ENCODE measurements around the gene ZMIZ1.

ZMIZ1 gene

DNA sequence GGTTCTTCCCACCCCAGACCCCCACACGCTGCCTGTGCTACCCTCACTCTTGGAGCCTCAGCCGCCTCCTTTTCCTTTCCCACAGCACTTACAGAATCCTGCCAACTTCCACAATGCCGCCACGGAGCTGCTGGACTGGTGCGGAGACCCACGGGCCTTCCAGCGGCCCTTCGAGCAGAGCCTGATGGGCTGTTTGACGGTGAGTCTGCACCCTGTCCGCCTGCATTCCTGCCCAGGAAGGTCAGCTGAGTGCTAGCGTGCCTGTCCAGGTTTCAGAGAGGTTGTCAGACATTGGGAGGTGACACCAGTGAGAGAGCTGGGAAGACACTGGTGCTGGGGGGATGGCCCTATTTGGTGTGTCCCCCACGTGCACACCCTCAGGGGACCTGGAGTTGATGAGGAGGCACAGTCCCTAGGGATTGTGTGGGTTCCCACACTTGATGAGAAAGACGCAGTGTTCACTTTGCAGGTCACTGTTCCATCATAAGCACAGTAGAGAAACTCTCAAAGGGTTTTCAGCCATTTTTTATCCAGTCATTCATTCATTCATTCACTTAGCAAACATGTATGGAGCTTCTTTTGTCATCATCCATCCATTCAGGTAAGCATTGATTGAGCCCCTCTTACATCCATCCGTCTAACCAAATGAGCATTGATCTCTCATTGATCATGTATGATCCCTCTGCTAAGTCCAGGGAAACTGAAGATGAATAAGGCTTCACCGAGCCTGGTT is 139.7 kb downstream of the ZMIZ1 start:
- DNase-seq (ENCODE audit: low spot score) = no peak

DNA sequence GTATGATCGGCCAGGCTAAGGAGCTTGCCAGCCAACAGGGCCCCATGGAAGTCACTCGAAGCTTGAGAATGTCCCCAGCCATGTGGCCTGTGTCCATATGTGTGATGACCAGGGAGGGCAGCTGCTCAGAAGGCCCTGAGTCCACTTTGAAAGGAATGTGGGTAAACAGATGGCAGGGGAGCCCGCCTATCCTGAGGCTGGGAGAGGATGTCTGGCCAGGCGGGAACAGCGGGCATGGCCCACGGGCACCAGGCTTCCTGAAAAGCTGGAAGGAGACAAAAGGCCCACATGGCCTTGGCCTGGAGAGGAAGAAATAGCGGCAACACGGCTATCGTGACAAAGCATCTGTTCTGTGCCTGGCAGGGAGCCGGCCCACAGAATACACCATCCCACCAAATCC is 140.6 kb downstream of the ZMIZ1 start:
- DNase-seq (ENCODE audit: low spot score) = no peak

DNA sequence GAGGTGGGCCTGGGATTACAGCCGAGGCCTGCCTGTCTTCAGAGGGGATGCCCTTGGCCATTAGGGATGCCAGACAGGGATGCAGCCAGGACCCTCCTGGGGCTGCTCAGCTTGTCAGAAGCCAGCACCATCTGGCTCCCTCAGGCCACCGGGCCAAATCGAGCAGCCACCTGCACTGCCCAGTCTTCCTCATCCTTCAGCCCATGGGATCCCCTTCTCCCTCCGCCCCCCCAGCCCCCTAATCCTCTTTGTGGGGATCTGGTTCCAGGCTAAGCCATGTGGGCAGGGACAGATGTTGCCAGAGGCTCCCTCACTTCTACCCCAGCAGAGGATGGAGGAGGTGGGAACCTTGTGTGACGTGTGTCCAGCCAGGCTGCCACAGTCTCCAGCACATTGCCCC is 141.1 kb downstream of the ZMIZ1 start:
- DNase-seq (ENCODE audit: low spot score) = no peak

DNA sequence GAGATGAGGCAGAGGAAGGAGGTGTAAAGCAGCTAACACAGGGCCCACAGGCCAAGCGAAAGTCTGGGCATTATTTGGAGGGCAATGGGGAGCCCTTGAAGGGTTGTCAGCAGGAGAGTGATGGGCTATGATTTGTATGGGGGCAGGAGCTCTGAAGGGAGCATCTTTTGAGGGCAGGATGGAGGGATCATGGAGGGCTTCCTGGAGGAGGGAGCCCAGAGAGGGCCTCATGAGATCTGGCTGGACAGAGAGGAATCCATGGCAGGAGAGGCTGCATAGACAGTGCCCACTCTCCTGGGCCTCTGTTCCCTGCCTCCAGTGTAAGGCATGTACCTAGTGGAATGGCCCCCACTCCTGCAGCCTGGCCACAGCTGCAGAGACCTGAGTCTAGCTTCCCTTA is 141.9 kb downstream of the ZMIZ1 start:
- DNase-seq (ENCODE audit: low spot score) = no peak

DNA sequence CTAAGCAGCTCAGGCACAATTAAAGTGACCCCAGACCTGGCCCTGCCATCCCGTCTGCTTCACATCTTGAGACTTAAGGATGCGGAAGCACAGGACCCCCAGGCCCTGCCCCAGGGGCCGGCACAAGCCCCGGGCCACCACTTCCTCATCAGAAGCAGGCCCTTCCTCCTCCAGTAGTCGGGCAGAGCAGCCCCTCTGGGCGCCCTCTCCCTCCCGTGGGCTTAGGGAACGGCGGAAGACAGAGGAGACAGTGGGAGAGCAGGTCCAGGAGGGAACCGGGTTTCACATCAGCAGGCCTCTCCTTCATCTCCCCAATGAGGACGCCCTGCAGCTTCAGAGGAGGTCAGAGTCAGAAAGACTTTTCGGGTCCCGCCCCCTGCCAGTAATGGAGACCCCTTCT is 142.8 kb downstream of the ZMIZ1 start:
- no peak for DNase-seq (ENCODE audit: low spot score)

DNA sequence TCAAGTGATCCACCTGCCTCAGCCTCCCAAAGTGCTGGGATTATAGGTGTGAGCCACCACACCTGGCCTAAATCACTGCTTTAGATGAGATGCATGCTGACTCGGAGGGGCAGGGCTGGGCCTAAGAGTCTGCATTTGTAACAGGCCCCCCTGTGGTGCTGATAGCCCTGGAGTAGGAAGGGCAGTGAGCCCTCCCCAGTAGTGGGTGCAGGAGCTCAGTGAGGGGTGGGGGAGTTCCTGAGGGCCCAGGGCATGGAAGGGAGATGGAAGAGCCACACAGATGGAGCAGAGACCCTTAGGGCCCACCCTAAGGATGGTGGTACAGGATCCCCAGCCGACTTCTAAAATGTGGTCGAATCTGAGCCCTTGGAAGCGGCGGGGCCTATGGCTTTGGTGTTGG is 146.8 kb downstream of the ZMIZ1 start:
- no peak for DNase-seq (ENCODE audit: low spot score)

DNA sequence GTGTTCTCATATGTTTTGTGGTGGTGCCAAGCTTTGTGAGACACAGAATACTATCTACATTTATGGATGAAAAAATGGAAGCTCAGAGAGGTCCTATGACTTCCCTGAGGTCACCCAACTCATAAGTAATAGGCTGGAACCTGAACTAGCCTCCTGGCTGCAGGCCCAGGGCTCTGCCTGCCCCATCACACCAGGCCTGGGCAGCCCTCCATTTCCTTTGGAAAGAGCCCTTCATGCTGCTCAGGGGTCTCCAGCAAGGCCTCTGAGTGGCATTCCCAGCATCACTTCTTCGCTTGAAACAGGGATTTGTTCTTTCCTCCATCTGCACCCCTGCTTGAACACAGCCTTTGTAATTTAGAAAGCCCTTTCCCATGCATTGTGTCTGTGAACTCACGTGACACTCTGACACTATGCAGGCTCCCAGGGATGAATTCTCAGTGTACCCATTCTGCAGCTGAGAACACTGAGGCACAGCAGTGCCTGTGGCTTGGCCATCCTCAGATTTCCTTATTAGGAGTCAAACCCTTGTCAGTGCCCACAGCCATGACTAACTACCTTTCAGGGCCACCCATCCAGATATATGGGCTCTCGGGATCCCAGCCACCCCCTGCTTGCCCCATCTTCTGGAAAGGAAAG is 150.7 kb downstream of the ZMIZ1 start:
- DNase-seq (ENCODE audit: low spot score) = no peak

DNA sequence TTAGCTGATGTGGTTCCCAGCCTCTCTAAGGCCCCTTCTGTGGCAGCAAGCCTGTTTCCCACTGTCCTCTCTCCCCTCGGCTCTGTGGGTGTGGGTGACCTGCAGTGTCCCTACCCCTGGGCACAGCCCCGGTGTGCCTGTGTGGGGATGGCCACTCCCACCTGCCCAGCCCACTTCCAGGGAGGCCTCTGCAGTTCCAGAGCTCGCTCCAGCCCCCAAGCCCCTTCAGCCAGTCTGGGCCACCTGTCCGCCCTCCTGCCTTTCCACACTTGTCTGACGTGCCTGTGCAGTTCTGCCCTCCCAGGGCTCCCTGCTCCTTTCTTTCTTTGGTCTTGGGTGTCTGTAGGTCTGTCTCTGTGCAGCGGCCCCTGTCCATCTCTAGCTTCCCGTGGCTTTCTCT is 151.5 kb downstream of the ZMIZ1 start:
- no peak for DNase-seq (ENCODE audit: low spot score)

DNA sequence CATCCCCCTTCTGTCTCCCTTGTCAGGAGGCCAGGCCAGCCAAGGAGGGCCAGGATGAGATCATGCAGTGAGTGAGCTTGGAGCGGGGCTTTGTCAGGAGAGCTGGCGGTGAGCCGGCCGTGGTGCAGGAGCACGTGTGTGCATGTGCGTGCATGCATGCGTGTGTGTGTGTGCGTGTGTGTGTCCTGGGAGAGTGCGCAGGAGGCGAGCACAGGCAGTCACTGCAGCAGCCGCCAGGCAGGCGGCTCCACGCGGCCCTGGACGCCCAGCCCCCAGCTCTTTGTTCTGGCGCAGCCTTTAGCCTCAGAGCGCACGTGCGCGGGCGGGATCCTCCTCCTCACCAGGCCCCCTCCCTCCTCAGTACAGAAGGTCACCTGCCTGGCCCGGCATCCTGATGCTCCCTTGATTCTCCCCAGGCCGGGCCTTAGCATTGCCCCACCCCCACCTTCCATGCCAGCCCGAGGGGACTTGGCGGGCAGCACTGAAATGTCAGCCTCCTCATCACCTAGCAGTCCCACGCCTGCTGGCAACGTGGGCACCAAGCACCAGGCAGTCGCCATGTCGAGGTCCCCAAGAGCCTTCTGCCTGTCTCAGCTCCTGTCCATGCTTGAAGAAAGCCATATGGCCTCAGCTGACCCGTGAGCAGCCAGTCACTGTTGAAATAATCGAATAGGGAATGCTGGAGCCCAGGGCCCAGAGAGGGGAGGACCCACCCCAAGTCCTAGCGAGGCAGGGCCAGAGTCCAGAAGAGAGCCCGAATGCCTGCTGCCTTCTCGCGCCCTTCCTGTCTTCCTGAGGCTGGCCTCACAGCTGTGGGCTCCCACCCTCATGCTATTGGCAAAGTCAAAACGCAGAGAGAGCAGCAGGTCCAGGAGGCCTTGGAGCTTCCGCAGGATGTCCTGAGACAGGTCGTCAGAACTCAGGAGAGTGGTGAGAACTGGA is 152.6 kb downstream of the ZMIZ1 start:
- no peak for DNase-seq (ENCODE audit: low spot score)

DNA sequence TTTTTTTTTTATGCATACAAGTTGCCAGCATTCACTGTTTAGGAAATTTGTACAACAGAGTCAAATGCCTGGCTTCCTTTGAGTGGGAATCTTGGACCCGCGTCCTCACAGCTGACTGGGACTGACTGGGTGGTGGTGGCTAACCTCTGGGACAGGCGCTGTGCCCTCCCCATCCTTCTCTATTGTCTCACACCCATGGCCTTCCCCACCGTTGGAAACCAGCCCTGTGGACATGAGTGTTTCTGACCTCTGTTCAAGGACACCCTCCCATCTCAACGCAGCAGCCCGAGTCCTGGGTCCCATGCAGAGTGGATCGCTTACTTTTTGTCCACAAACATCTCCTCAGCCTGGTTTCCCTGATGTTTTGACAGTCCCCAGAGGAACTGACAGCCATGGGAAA is 153.4 kb downstream of the ZMIZ1 start:
- DNase-seq (ENCODE audit: low spot score) = no peak

DNA sequence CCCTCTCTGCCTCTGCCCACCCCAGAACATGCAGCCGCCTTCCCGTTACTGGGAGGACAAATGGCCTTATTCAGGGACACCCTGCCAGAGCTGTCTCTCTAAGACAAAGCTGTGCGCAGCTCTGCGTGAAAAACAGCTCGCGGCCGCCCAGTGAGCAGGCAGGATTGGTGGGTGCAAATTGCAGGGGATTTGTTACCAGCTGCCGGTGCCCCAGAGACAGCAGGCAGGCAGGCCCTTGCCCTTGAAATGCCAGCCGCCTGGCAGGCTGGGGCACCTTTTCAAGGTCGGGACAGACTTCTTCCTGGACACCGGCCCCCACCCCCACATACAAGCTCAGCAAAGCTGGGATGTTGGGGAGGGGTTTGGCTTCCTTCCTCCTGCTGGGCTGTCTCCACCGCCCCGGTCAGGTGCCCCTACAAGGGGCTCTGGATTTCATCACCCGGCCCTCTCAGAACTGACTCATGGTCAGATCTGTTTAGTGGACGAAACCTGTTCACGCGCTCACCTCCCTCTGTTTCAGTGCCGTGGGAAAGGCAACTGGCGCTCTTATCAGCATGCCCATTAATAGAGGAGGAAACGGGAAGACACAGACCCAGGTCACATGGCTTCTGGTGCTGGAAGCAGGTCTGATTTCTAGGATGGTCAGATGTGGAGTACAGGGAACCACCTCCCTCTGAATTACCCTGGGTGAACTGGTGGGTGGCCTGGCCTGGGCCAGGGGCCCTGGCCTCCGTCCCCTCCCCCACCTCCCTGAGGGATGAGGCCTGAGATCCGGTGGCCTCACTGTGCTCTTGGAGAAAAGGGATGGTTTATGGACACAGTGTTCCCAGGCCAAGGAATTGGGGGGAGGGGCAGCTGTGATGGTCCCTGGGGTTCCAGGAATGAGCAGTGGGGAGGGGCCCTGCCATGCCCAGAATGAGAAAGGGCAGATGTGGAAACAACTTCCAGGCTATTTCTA is 154.6 kb downstream of the ZMIZ1 start:
- DNase-seq (ENCODE audit: low spot score) = no peak

DNA sequence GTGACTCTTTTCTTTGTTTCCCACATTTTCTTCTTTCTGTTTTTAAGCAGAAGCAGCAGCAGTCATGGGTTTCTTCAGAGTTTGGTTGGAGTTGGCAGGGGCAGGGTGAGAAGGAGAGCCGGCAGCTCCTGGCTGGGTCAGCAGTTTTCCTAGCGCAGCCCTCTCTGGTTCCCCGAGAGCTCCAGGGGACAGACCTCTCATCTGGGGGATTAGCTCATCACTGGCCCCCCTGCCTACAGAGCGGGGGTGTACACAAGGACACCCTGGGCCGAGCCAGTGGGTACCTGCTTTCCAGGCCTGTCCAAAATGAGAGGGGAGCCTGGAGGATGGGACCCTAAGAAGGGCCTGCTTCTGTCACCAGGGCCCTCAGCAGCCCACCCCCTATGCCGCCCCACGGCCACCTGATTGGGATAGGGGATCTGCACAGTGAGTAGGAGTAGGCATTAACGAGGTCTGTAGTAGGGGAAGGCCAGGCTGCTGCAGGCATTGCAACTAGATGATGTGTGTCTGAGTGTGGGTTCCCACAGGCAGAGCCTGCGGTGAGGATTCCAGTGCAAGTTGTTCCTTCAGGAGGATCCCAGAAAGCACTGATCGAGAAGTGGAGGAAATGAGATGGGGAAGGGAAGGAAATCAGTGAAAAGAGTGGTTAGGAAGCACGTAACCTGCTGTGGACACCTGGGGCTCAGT is 155.6 kb downstream of the ZMIZ1 start:
- no peak for DNase-seq (ENCODE audit: low spot score)

DNA sequence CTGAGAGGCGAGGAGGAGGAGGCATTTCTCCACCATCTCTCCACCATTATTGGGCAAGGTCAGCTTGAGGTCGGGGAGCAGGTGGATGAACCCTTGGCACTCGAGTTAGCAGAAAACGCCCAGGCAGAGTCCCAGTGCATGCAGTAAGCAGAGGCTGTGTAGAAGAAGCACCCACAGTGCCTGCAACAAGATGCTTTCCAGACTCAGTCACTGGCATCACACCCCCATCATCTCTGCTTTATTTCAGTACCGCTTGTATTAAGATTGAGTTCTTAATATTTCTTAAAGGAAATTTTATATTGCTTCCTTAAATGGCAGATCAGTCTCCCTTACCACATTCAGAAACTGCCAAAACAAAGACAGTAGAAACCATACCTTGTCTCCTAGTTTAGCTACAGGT is 156.2 kb downstream of the ZMIZ1 start:
- DNase-seq (ENCODE audit: low spot score) = no peak

DNA sequence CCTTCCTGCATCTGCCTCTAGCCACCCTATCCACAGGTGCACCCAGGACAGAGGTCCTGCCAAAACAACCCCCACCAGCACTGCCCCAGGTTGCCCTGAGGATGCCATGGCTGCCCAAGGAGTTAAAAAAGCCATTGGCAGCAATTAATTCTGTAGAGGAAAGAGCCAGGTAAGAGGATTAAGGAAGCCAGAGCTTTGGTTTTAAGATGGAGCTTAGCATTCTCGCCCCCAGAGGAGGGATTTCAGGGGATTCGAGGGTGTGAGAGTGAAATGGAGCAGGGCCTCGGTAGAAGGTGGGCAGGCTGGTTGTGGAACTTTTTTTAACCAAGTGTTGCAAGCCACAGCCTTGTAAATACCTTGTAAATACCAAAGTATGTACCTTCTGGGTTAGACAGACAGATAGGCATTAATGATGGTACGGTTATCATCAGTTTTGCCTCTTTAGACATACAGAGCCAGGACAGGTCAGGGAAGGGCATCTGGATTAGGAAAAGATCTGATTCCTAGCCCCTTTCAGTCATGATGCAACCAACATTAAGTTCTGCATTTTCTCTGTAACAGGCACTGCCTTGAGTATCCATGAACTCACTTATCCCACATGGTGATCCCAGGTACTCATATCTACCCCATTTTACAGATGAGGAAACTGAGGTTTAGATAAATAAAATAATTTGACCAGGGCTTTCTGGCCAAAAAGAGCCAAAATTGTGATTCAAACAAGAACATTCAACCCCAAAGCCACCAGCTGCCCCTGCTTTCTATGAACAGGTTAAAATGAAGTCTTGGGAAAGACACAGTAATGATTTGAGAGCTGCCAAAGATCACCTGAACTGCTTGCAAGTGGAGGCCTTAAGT is 157.9 kb downstream of the ZMIZ1 start:
- no peak for DNase-seq (ENCODE audit: low spot score)

DNA sequence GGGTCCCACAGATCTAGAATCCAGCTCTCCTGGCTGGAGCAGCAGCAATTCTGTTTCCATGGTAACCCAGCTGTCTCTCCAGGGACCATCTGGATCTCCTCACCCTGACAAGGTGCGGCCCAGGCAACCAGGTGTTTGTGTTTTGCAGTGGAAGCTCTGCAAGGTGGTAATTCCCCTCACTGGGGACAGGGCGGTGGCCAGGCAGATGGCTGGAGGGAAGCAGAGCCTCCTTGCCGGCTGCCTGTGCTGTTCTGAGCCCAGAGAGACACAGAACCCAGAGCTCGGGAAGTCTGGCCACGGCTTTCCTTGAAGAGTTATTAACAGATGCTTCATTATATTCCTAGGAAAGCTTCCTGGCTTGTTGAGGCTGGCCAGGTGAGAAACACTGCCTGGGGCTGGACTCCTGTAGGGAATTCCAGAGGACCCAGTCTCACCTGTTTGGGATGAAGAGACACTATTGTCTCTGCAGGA is 160.3 kb downstream of the ZMIZ1 start:
- no peak for DNase-seq (ENCODE audit: low spot score)

DNA sequence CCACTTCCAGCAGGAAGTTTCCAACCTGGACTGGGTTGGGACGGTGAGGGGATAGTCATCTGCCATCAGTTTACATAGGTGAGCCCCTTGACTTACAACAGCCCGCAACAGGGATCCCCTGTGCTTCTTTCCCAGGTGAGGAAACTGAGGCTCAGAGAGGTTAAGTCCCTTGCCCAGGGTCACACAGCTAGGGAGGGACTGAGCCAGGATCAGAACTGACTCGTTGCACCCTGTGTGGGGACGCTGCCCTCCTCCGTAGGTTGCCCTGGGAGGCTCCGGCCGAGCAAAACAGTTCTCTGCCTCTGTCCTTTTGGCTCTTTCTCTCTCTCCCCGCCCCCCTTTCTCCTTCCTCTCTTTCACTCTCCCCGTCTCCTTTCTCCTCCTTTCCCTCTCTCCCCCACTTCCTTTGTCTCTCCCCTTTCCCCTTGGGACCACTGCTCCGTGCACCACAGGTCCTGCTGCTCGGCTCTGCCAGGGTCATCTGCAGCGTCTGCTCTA is 161.1 kb downstream of the ZMIZ1 start:
- DNase-seq (ENCODE audit: low spot score) = no peak

DNA sequence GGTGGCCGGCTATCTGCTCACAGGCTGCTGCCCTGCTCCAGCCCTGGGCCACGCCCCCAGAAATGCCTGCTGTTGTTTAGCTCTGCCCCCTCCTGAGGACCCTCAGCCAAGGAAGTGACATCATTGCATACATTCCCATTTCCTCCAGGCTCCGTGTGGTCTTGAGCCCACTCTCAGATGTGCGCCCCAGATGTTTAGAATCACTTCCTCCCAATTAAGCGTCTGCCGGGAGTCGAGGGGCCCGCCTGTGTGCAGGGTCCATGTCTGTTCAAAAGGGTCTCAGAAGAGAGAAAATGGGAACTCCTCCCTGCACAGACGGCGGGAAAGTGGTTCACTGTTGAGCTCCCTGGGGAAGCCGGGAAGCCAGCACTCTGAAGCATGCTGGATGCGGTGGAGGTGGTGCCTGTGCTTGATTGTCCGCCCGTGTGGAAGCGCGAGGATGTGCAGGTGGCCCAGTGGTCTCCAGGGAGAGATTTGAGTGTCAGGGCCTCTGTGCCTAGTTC is 161.6 kb downstream of the ZMIZ1 start:
- DNase-seq (ENCODE audit: low spot score) = no peak

DNA sequence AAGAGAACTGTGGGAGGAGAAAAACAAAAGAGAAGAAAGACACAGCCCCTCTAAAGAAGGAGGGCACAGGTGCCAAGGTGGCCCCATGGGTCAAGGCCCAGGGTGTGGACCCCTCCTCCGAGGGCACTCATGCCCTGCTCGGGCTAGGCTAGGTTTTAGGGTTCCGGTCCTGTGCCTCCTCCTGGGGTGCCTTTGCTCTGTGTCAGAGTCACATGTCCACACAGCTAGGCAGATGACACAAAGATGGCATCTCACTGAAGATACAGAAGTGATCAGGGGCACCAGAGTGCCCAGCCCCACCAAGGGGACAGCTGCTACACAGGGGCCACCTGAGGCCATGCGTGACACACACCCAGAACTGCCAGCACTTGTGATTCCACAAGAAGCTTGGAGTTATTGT is 162.1 kb downstream of the ZMIZ1 start:
- no peak for DNase-seq (ENCODE audit: low spot score)

DNA sequence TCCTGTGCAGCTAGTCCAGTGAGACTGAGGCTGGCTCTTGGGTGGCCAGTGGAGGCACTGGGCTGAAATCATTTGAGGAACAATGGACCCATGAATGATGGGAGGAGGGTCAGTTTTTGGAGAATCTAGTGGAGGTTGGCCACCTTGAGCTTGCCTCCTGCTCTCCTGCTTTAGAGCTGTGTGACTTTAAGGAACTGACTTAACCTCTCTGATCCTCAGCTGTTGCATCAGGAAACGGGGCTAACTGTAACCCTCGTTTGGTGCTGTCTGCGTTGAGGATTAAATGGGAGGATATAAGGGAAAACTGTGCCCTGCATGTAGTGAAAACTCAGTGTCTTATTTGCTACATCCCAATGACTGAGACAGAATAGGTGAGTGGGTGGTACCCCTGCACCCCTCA is 163.1 kb downstream of the ZMIZ1 start:
- no peak for DNase-seq (ENCODE audit: low spot score)

DNA sequence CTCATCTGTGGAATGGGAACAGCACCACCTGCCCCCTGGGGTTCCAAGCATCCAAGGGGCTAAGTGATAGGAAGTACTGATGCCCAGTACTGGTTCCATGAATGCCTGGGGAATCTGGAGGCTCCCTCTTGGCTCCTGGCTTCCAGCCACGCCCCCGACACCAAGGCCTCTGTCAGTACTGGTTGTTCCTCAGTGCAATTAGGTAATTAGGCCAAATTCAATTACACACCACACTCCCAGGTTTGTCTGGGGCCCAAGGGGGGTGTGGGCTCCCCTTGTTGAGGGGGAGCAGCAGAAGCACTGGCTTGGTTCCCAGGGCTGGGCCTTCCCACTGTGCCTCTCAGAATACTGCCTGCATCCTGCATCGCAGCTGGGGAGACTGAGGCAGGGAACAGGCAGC is 164.1 kb downstream of the ZMIZ1 start:
- no peak for DNase-seq (ENCODE audit: low spot score)

Data from CD4-positive, alpha-beta T cell treated with Interleukin-15 for 4 hours (primary cell).